RWPE2 (cell line): Measurements from ENCODE around the gene LYRM7.
A peak's percentile ranks its signal among the peaks of the same experiment; 100 is the strongest.

Experiments used
- ATAC-seq: fragments of 200-7000 bp; cut with Tn5 transposase; 3 replicates; pipeline ENCODE4 v1.9.1; 2021; ENCODE audit warnings: low read depth
- DNase-seq: peaks from one replicate; pipeline ENCODE4 v3.0.0-alpha.2; 2020; ENCODE audit warnings: low spot score
- H3K27ac ChIP-seq: fragments of 450-650 bp; 2 replicates; pipeline ENCODE4 v1.5.1; 2017; ENCODE audit warnings: mild to moderate bottlenecking; ENCODE audit not compliant: poor library complexity, severe bottlenecking
- H3K27me3 ChIP-seq: fragments of 250-450 bp; sonication (Bioruptor Pico); 2 replicates; pipeline ENCODE4 v1.5.1; 2021; ENCODE audit warnings: mild to moderate bottlenecking, moderate library complexity; ENCODE audit not compliant: insufficient read depth, poor library complexity, severe bottlenecking
- H3K36me3 ChIP-seq: fragments of 250-450 bp; sonication (Bioruptor Pico); 2 replicates; pipeline ENCODE4 v1.5.1; 2020; ENCODE audit warnings: low read depth, mild to moderate bottlenecking, moderate library complexity
- H3K4me1 ChIP-seq: fragments of 250-450 bp; sonication (Bioruptor Pico); 2 replicates; pipeline ENCODE4 v1.5.1; 2021; ENCODE audit warnings: mild to moderate bottlenecking, moderate library complexity; ENCODE audit not compliant: insufficient read depth, poor library complexity, severe bottlenecking
- H3K4me3 ChIP-seq: fragments of 250-450 bp; sonication (Bioruptor Pico); 2 replicates; pipeline ENCODE4 v1.5.1; 2021; ENCODE audit warnings: mild to moderate bottlenecking, moderate library complexity; ENCODE audit not compliant: severe bottlenecking
- H3K9me3 ChIP-seq: fragments of 250-450 bp; sonication (Bioruptor Pico); 2 replicates; pipeline ENCODE4 v1.5.1; 2021; ENCODE audit warnings: mild to moderate bottlenecking, moderate library complexity; ENCODE audit not compliant: severe bottlenecking
- TF ChIP-seq, protein P1 (sequence below): fragments of 450-650 bp; IDR thresholded peaks from one replicate; pipeline ENCODE4 v1.5.1; 2017; ENCODE audit warnings: mild to moderate bottlenecking, moderate library complexity; ENCODE audit not compliant: poor library complexity, severe bottlenecking

LYRM7 gene

DNA sequence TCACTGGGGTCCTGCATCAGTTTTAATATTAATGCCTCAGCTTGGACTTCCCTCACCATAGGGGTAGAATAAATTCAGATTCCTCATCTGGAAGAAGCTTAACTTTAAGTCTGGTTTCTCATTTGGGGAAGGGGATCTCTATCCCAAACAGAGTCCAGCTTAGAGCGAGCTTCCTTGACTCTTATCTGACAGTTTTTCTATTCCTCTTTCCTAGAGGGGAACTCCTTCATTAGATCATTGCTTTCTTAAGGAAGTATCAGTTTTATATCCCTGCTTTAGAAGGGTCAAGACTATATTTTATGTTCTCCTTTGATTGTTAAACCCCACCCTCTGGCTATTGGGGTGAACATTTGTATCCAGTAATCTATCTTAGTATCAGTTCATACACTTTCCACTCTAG is 68.9 kb downstream of the LYRM7 start:
- ATAC-seq (no peak), DNase-seq (no peak)
- H3K4me3 ChIP-seq, result no peak overlapping the region
- H3K4me1 ChIP-seq, result peaks cover 14% of the 10 kb centered on the region
- no peaks in the 10 kb centered on the region for H3K36me3 ChIP-seq
- H3K27me3 ChIP-seq, result no peaks in the 10 kb centered on the region
- TF ChIP-seq, protein P1, sequence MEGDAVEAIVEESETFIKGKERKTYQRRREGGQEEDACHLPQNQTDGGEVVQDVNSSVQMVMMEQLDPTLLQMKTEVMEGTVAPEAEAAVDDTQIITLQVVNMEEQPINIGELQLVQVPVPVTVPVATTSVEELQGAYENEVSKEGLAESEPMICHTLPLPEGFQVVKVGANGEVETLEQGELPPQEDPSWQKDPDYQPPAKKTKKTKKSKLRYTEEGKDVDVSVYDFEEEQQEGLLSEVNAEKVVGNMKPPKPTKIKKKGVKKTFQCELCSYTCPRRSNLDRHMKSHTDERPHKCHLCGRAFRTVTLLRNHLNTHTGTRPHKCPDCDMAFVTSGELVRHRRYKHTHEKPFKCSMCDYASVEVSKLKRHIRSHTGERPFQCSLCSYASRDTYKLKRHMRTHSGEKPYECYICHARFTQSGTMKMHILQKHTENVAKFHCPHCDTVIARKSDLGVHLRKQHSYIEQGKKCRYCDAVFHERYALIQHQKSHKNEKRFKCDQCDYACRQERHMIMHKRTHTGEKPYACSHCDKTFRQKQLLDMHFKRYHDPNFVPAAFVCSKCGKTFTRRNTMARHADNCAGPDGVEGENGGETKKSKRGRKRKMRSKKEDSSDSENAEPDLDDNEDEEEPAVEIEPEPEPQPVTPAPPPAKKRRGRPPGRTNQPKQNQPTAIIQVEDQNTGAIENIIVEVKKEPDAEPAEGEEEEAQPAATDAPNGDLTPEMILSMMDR, result no peak
- H3K9me3 ChIP-seq, result no peaks in the 10 kb centered on the region
- no peak overlapping the region for H3K27ac ChIP-seq

DNA sequence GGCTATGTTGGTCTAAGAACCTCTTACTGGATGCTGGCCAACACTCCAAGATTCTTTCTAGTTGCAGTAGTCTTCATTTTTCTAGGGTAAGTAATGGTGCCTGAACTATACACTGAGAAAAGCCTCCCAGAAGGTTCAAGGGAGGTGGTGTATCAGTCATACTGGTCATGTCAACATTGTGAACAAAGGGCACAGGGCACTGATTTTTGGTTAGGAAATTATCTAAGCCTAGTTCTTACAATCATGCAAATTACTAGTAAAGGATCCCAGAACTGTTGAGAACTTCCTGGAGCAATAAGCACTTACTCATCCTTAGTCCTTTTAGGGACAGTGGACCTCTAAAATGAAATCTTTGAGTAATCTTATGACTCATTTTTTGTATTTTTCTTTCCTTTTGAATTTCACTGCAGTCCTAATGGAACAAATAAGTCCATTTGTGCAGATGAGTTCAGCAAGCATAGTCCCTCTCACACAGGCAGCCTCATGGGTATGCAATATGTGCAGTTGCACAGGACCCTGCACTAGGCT is 72.0 kb downstream of the LYRM7 start:
- no peaks in the 10 kb centered on the region for H3K36me3 ChIP-seq
- peaks cover 14% of the 10 kb centered on the region for H3K4me1 ChIP-seq
- no peak overlapping the region for H3K4me3 ChIP-seq
- DNase-seq, result no peak
- H3K27ac ChIP-seq, result peak overlapping the region; percentile 56
- no peaks in the 10 kb centered on the region for H3K27me3 ChIP-seq
- TF ChIP-seq, protein P1, result no peak
- peak; percentile 96 for ATAC-seq
- H3K9me3 ChIP-seq, result peaks cover 4% of the 10 kb centered on the region

DNA sequence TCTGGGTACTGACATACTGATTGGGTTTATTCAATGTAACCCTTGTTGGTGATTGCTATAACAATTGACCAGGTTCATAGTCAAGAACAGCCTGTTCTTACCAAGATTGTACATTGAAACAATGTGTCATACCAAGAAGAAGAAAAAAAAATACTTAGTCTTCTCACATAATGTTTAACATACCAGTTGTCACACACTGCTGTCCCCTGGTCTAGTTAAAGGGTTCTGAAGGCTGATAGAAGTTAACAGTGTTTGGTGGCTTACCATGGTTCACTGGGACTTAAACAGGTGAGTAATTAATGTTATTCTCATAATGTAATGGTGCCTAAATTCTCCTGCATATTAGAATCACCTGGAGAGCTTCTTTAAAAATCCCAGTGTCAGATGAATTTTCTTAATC is 74.6 kb downstream of the LYRM7 start:
- ATAC-seq, result no peak
- Histone ChIP-seq H3K27ac (no peak overlapping the region), H3K4me3 (no peak overlapping the region), H3K9me3 (peaks cover 4% of the 10 kb centered on the region), H3K36me3 (no peaks in the 10 kb centered on the region), H3K4me1 (peaks cover 14% of the 10 kb centered on the region), H3K27me3 (no peaks in the 10 kb centered on the region)
- TF ChIP-seq, protein P1, result no peak
- DNase-seq, result no peak

DNA sequence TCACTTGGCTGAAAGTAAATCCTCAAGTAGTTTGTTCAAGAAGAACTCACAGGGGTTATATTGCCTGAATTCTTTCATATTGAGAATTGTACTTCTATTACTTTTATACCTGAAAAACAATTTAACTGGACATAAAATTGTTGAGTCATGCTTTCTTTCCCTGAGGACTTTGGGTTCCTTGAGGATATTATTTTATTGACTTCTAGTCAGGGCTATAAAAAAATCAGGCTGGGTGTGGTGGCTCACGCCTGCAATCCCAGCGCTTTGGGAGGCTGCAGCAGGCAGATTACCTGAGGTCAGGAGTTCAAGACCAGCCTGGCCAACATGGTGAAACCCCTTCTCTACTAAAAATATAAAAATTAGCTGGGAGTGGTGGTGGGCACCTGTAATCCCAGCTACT is 75.2 kb downstream of the LYRM7 start:
- TF ChIP-seq, protein P1, result no peak
- DNase-seq, result no peak
- Histone ChIP-seq H3K27me3 (no peaks in the 10 kb centered on the region), H3K4me3 (no peak overlapping the region), H3K9me3 (peaks cover 4% of the 10 kb centered on the region), H3K36me3 (no peaks in the 10 kb centered on the region), H3K4me1 (peaks cover 14% of the 10 kb centered on the region), H3K27ac (no peak overlapping the region)
- ATAC-seq, result no peak

DNA sequence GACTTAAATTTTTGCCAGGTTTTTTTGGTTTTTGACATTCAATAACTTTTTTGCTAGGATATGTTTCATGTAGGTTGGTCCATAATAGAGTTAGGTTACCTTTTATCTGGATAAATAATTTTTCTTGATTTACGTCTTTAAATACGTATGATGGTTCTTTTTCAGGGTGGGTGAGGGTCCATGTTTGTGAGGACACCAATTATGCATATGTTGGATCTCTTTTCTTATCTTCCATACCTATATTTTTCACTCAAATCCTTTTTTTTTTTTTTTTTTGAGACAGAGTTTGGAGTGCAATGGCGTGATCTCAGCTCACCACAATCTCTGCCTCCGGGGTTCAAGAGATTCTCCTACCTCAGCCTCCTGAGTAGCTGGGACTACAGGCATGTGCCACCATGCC is 75.8 kb downstream of the LYRM7 start:
- H3K27ac ChIP-seq, result no peak overlapping the region
- ATAC-seq, result no peak
- DNase-seq, result no peak
- no peak overlapping the region for H3K4me3 ChIP-seq
- H3K9me3 ChIP-seq, result peaks cover 4% of the 10 kb centered on the region
- H3K27me3 ChIP-seq, result no peaks in the 10 kb centered on the region
- TF ChIP-seq, protein P1, result no peak
- H3K36me3 ChIP-seq, result no peaks in the 10 kb centered on the region
- H3K4me1 ChIP-seq, result peaks cover 14% of the 10 kb centered on the region
